H1 (cell line): ENCODE data around the gene RNU6-9. TPM values are rescaled to one million over a fixed set of nuclear protein-coding genes. Genes with fewer than 3 reads are reported as not detected.

Source experiments
- ASH2L ChIP-seq: fragments of 200-600, 300-600 bp; sonication (generic); IDR thresholded peaks from one replicate; pipeline ENCODE4 v1.7.1; 2017; ENCODE audit warnings: low read length
- CBX8 ChIP-seq: fragments of 300-800, 300-1000 bp; sonication (generic); IDR thresholded peaks from 2 replicates; pipeline ENCODE4 v1.7.1; 2016; ENCODE audit warnings: low read depth, low read length, borderline replicate concordance
- CEBPB ChIP-seq: IDR thresholded peaks from 2 replicates; pipeline ENCODE4 v1.6.1; 2012; ENCODE audit warnings: low read depth, low read length
- CTBP2 ChIP-seq: IDR thresholded peaks from 2 replicates; pipeline ENCODE4 v1.7.0; 2011; ENCODE audit warnings: borderline replicate concordance, mild to moderate bottlenecking, moderate library complexity, mixed read lengths, low read length; ENCODE audit not compliant: insufficient read depth, insufficient read length
- JUND ChIP-seq: IDR thresholded peaks from 2 replicates; pipeline ENCODE4 v1.6.1; 2011; ENCODE audit warnings: mild to moderate bottlenecking, improper control_type of control experiment, low read length
- NRF1 ChIP-seq: IDR thresholded peaks from 2 replicates; pipeline ENCODE4 v1.6.1; 2011; ENCODE audit warnings: mild to moderate bottlenecking, low read depth, low read length, improper control_type of control experiment
- TBP ChIP-seq: IDR thresholded peaks from 2 replicates; pipeline ENCODE4 v1.6.1; 2011; ENCODE audit warnings: low read depth, low read length, improper control_type of control experiment
- polyA plus RNA-seq, 7 experiments: library from polyadenylated mRNA; depleted of rRNA in 3 of 7; stranded (reverse) in 5 of 7; unstranded in 2 of 7; fragments of >200 nt in 5 of 7; fragments of 200-250 nt in 2 of 7; gene quantifications; 1 replicate in 5 of 7; 2 replicates in 1 of 7; 4 replicates in 1 of 7; pipeline versions ENCODE4 v1.2.1 to v1.2.3, GENCODE V29; 2011 to 2013; ENCODE audit warnings: missing spikeins in 2 of 7, mixed read lengths in 2 of 7
- total RNA-seq: library from RNA; stranded (reverse); fragmentation: NEBNext Ultra II Directional; extraction: Animal tissue kit (Norgen Biotek cat#: 25700); gene quantifications from 2 replicates; pipeline ENCODE4 v1.2.1, GENCODE V29; 2021

Gene RNU6-9
- total and polyA plus RNA-seq, 2 of the 8 experiments (the other 6 are each of a cell fraction or from before 2014, with no cell fraction given), result not detected

- TF ChIP-seq NRF1 (no peak), CBX8 (no peak), ASH2L (no peak), CTBP2 (no peak), TBP (no peak), JUND (no peak), CEBPB (no peak)
These were observed 38.7 kb upstream of the RNU6-9 start (continued) for GRCh38 chr19:854549-854948.
